Gastrocnemius medialis (tissue), 4 donors: ENCODE results near the gene FRK. TPM values are rescaled to one million over a fixed set of nuclear protein-coding genes. Genes with fewer than 3 reads are reported as not detected.

Experiments
- ATAC-seq, 2 donors: fragments of 150-250 bp; one replicate each; pipeline ENCODE4 v1.9.1; 2016
- DNase-seq, 2 donors: peaks; one replicate each; pipeline ENCODE4 v3.0.0-alpha.2; 2019
- H3K27ac ChIP-seq, 4 donors: fragments of 200-600 bp; sonication (generic); 1 replicate in 1 of 4; 2 replicates in 3 of 4; pipeline ENCODE4 v1.5.1; 2016 to 2018; ENCODE audit warnings: mild to moderate bottlenecking in 2 of 4, moderate library complexity in 1 of 4
- H3K27me3 ChIP-seq, 3 donors: fragments of 200-600 bp; sonication (generic) in 2 of 3; 1 replicate in 1 of 3; 2 replicates in 2 of 3; pipeline versions ENCODE4 v1.5.1 to v1.6.0; 2016 to 2019; ENCODE audit warnings: mild to moderate bottlenecking in 1 of 3, moderate library complexity in 1 of 3
- H3K36me3 ChIP-seq, 2 donors: fragments of 200-600 bp; sonication (generic) in 1 of 2; one replicate each; pipeline ENCODE4 v1.5.1; 2017 to 2018
- H3K4me1 ChIP-seq, 2 donors: fragments of 200-600 bp; sonication (generic) in 1 of 2; one replicate each; pipeline ENCODE4 v1.5.1; 2016 to 2017; ENCODE audit warnings: mild to moderate bottlenecking in 2 of 2
- H3K4me3 ChIP-seq, 4 donors: fragments of 200-600 bp; sonication (generic) in 3 of 4; 1 replicate in 1 of 4; 2 replicates in 3 of 4; pipeline ENCODE4 v1.5.1; 2016 to 2019; ENCODE audit warnings: mild to moderate bottlenecking in 2 of 4
- H3K9me3 ChIP-seq, 3 donors: fragments of 200-600 bp; sonication (generic) in 2 of 3; 1 replicate in 1 of 3; 2 replicates in 2 of 3; pipeline ENCODE4 v1.5.1; 2016 to 2019
- CTCF ChIP-seq, 5 experiments: fragments of 450-650 bp in 3 of 5; fragments of 200-600 bp in 2 of 5; sonication (generic) in 2 of 5; IDR thresholded peaks in 4 of 5; conservative IDR thresholded peaks in 1 of 5; 1 replicate in 4 of 5; 2 replicates in 1 of 5; pipeline ENCODE4 v1.5.1; 2016 to 2019; ENCODE audit warnings: antibody characterized with exemption in 5 of 5, mild to moderate bottlenecking in 3 of 5, moderate library complexity in 3 of 5
- POLR2A ChIP-seq, 2 donors: fragments of 450-650 bp; IDR thresholded peaks; one replicate each; pipeline ENCODE4 v1.6.1; 2017; ENCODE audit warnings: antibody characterized with exemption in 2 of 2, mild to moderate bottlenecking in 2 of 2, moderate library complexity in 2 of 2
- in situ Hi-C, 4 donors: fragments of 200-750 bp; cut with MboI; loops; one replicate each; pipeline versions ENCODE4 v1.15.0 to v1.8.0; 2017; ENCODE audit warnings: low sequenced_read_pairs in 4 of 4
- intact Hi-C: fragments of 100-400 bp; cut with DNase I; formaldehyde crosslinking; loops from one replicate; pipeline ENCODE4 v1.15.1; 2023; ENCODE audit warnings: low total_unique reads
- total RNA-seq, 4 donors: library from RNA; depleted of rRNA; stranded (reverse); fragments of >200 nt; gene quantifications; one replicate each; pipeline versions ENCODE4 v1.1.0 to v1.2.3, GENCODE V29; 2016

FRK gene
- total RNA-seq, 4 donors from 2014 or later, result 1.3 to 4.8 (median 1.7) TPM

GRCh38 chr6:116033687-116034303 lies 26.9 kb downstream of the FRK start:
- H3K27ac ChIP-seq, result peak overlapping the region in 3 of 4 donors; percentile 6 to 66 (median 65)
- TF ChIP-seq POLR2A (IDR thresholded peaks at IDR 0.05), result no peak
- no peak for TF ChIP-seq CTCF (IDR thresholded peaks at IDR 0.05 in 4 of 5, conservative IDR thresholded peaks at IDR 0.05 in 1 of 5)
- no peaks in the 10 kb centered on the region for H3K36me3 ChIP-seq
- H3K4me3 ChIP-seq, result peak overlapping the region in 2 of 4 donors; percentile 10 to 11
- in situ Hi-C loops, result no loop called here
- H3K9me3 ChIP-seq, result no peaks in the 10 kb centered on the region
- ATAC-seq (peak in 1 of 2 donors; percentile 22), DNase-seq (no peak)
- H3K27me3 ChIP-seq, result no peaks in the 10 kb centered on the region
- intact Hi-C loops, result no loop called here
- H3K4me1 ChIP-seq, result peaks cover 20 to 38% of the 10 kb centered on the region in 2 donors

DNA sequence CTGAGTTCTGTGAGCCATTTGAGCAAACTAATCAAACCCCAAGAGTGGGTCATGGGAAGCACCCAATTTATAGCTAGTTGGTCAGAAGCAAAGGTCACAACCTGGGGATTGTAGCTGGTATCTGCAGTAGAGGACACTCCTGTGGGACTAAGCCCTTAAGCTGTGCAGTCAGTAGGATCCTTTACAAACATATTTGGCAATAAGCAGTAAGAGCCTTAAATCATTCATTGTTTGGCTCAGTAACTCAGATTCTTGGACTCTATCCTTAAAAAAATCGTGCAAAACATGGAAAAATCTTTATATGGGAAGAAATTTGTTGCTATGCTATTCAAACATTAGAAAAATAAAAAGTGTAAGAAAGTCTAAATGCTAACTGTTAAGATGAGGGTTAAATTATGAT lies 29.9 kb downstream of the FRK start:
- H3K27ac ChIP-seq, result no peak overlapping the region
- ATAC-seq, result no peak
- intact Hi-C loops, result no loop called here

DNA sequence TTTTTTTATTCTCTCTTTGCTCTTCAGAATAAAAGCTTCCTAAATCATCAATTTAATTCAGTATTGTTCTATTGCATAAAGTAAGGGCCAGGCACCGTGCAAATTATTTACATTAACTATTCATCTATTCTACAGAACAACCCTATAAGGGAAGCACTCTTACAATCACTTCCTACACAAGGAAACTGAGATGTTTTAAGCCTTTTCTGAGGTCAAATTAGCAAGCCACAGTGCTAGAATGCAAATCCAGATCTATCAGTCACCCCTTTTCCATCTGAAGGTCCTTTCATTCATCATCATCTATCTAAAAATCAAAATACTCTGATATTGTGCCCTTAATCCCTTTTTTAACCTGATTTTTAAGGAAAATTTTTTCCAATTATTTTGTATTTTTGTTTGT lies 31.2 kb downstream of the FRK start:
- no peak for DNase-seq
- H3K4me1 ChIP-seq, result peaks cover 10 to 20% of the 10 kb centered on the region in 2 donors
- TF ChIP-seq POLR2A (IDR thresholded peaks at IDR 0.05) (no peak), CTCF (IDR thresholded peaks at IDR 0.05 in 4 of 5, conservative IDR thresholded peaks at IDR 0.05 in 1 of 5) (no peak)
- H3K4me3 ChIP-seq, result no peak overlapping the region
- in situ Hi-C loops (no loop called here), intact Hi-C loops (no loop called here)
- ATAC-seq, result no peak
- H3K27ac ChIP-seq, result no peak overlapping the region
- no peaks in the 10 kb centered on the region for H3K9me3 ChIP-seq
- H3K36me3 ChIP-seq, result no peaks in the 10 kb centered on the region
- H3K27me3 ChIP-seq, result no peaks in the 10 kb centered on the region

More for the DNA sequence above, 29.9 kb downstream of the FRK start:
- no peak for TF ChIP-seq CTCF (IDR thresholded peaks at IDR 0.05 in 4 of 5, conservative IDR thresholded peaks at IDR 0.05 in 1 of 5)
- TF ChIP-seq POLR2A (IDR thresholded peaks at IDR 0.05), result no peak
- Histone ChIP-seq H3K27me3 (no peaks in the 10 kb centered on the region), H3K4me1 (peaks cover 14 to 32% of the 10 kb centered on the region in 2 donors), H3K36me3 (no peaks in the 10 kb centered on the region), H3K9me3 (no peaks in the 10 kb centered on the region), H3K4me3 (no peak overlapping the region)
- DNase-seq, result no peak
- in situ Hi-C loops, result no loop called here

GRCh38 chr6:116028233-116028632 lies 32.5 kb downstream of the FRK start:
- ATAC-seq, result no peak
- Histone ChIP-seq H3K4me1 (peaks cover 6 to 8% of the 10 kb centered on the region in 2 donors), H3K9me3 (no peaks in the 10 kb centered on the region)

More at GRCh38 chr6:116028233-116028632, 32.5 kb downstream of the FRK start:
- Histone ChIP-seq H3K27ac (no peak overlapping the region), H3K27me3 (no peaks in the 10 kb centered on the region), H3K4me3 (no peak overlapping the region), H3K36me3 (no peaks in the 10 kb centered on the region)
- intact Hi-C loops, result no loop called here
- TF ChIP-seq CTCF (IDR thresholded peaks at IDR 0.05 in 4 of 5, conservative IDR thresholded peaks at IDR 0.05 in 1 of 5), result no peak
- TF ChIP-seq POLR2A (IDR thresholded peaks at IDR 0.05), result no peak
- in situ Hi-C loops, result no loop called here
- no peak for DNase-seq
